ENCODE results near the gene KLHL2.

KLHL2 gene

GRCh38 chr4:165293927-165294649 is 86.7 kb downstream of the KLHL2 start:
- Histone ChIP-seq H2AFZ (ENCODE audit: low read depth) (no peak overlapping the region), H3K4me2 (no peak overlapping the region), H3K27ac (no peak overlapping the region), H3K4me1 (ENCODE audit: low read depth, poor library complexity, severe bottlenecking) (no peaks in the 10 kb centered on the region), H3K79me2 (ENCODE audit: insufficient read depth, low read depth) (no peaks in the 10 kb centered on the region), H3K36me3 (ENCODE audit: insufficient read depth) (no peaks in the 10 kb centered on the region), H3K9ac (no peak overlapping the region), H3K4me3 (IDR thresholded peaks at IDR 0.05; ENCODE audit: insufficient read depth, low read depth, low read length) (no peak overlapping the region), H4K20me1 (ENCODE audit: insufficient read depth) (no peaks in the 10 kb centered on the region), H3K27me3 (ENCODE audit: insufficient read depth, low read depth) (no peaks in the 10 kb centered on the region)
- no peak for TF ChIP-seq CTCF (conservative IDR thresholded peaks at IDR 0.05; ENCODE audit: low read depth, low read length)

DNA sequence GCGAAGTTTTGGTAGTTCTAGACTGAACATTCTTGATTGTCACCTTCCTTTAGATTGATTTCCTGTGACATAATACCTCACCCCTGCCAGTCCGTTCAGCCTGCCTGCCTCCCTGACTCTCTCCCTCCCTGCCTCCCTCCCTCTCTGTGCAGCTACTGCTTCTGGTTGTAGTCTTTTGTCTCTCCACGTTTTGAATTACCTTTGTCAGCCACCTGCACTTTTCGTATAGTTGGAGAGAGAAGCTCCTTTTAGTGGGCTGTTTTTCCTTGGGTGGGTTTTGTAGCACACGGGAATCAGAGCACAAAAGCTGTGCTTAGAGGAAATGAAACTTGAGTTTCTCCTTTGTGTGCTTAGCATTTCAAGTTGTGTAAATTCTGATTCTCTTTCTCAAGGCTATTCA is 87.5 kb downstream of the KLHL2 start:
- Histone ChIP-seq H3K4me2 (no peak overlapping the region), H3K27ac (no peak overlapping the region), H3K9ac (no peak overlapping the region), H3K27me3 (ENCODE audit: insufficient read depth, low read depth) (no peaks in the 10 kb centered on the region), H3K79me2 (ENCODE audit: insufficient read depth, low read depth) (no peaks in the 10 kb centered on the region), H4K20me1 (ENCODE audit: insufficient read depth) (no peaks in the 10 kb centered on the region), H3K4me1 (ENCODE audit: low read depth, poor library complexity, severe bottlenecking) (no peaks in the 10 kb centered on the region), H3K4me3 (IDR thresholded peaks at IDR 0.05; ENCODE audit: insufficient read depth, low read depth, low read length) (no peak overlapping the region), H2AFZ (ENCODE audit: low read depth) (no peak overlapping the region), H3K36me3 (ENCODE audit: insufficient read depth) (no peaks in the 10 kb centered on the region)
- TF ChIP-seq CTCF (conservative IDR thresholded peaks at IDR 0.05; ENCODE audit: low read depth, low read length) = no peak

- H4K20me1 ChIP-seq (ENCODE audit: insufficient read depth) = no peaks in the 10 kb centered on the region
- no peak for TF ChIP-seq CTCF (conservative IDR thresholded peaks at IDR 0.05; ENCODE audit: low read depth, low read length)
- no peak overlapping the region for H3K9ac ChIP-seq
- H3K4me1 ChIP-seq (ENCODE audit: low read depth, poor library complexity, severe bottlenecking) = peaks cover 16% of the 10 kb centered on the region
- H3K36me3 ChIP-seq (ENCODE audit: insufficient read depth) = no peaks in the 10 kb centered on the region
- no peaks in the 10 kb centered on the region for H3K27me3 ChIP-seq (ENCODE audit: insufficient read depth, low read depth)
- H3K27ac ChIP-seq = no peak overlapping the region
- no peaks in the 10 kb centered on the region for H3K79me2 ChIP-seq (ENCODE audit: insufficient read depth, low read depth)
- H3K4me3 ChIP-seq (IDR thresholded peaks at IDR 0.05; ENCODE audit: insufficient read depth, low read depth, low read length) = no peak overlapping the region
- no peak overlapping the region for H3K4me2 ChIP-seq
- no peak overlapping the region for H2AFZ ChIP-seq (ENCODE audit: low read depth)
Measured at GRCh38 chr4:165297626-165298025, 90.3 kb downstream of the KLHL2 start.

DNA sequence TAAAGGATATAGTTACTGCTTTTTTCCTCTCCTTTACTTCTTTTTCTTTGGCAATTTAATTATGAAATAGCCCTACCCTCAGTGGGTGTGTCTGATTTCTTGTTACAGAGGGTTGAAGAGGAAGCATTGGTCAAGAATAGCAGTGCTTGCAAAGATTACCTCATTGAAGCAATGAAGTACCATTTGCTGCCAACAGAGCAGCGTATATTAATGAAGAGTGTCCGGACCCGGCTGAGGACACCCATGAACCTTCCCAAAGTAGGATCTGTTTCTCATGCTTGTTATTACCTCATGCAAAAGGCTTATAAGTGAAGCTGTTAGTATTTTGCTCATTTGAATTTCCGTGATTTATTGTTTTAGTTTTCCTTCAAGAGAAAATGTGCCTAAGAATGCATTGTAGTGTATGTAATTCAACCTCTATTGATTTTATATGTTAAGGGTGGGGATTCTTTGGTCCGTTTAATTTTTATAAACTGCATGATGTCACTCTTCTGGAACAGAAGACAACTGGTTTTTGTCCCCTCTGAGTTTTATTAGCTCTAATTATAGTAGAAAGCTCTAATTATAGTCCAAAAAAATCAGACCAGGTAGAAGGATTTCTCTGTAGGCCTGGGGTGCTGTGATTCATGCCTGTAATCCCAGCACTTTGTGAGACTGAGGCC is 92.2 kb downstream of the KLHL2 start:
- no peak for TF ChIP-seq CTCF (conservative IDR thresholded peaks at IDR 0.05; ENCODE audit: low read depth, low read length)
- Histone ChIP-seq H2AFZ (ENCODE audit: low read depth) (no peak overlapping the region), H3K4me3 (IDR thresholded peaks at IDR 0.05; ENCODE audit: insufficient read depth, low read depth, low read length) (no peak overlapping the region), H3K79me2 (ENCODE audit: insufficient read depth, low read depth) (no peaks in the 10 kb centered on the region), H3K27me3 (ENCODE audit: insufficient read depth, low read depth) (no peaks in the 10 kb centered on the region), H4K20me1 (ENCODE audit: insufficient read depth) (no peaks in the 10 kb centered on the region), H3K9ac (no peak overlapping the region), H3K36me3 (ENCODE audit: insufficient read depth) (no peaks in the 10 kb centered on the region), H3K4me1 (ENCODE audit: low read depth, poor library complexity, severe bottlenecking) (peaks cover 16% of the 10 kb centered on the region), H3K4me2 (no peak overlapping the region), H3K27ac (no peak overlapping the region)
